ENCODE data around the gene PIP4K2A.
"Not testable (repeated sequence)": the region's sequence is repeated elsewhere in the genome, so short reads cannot be mapped to it uniquely, and the experiment has no call there.

Gene PIP4K2A

DNA sequence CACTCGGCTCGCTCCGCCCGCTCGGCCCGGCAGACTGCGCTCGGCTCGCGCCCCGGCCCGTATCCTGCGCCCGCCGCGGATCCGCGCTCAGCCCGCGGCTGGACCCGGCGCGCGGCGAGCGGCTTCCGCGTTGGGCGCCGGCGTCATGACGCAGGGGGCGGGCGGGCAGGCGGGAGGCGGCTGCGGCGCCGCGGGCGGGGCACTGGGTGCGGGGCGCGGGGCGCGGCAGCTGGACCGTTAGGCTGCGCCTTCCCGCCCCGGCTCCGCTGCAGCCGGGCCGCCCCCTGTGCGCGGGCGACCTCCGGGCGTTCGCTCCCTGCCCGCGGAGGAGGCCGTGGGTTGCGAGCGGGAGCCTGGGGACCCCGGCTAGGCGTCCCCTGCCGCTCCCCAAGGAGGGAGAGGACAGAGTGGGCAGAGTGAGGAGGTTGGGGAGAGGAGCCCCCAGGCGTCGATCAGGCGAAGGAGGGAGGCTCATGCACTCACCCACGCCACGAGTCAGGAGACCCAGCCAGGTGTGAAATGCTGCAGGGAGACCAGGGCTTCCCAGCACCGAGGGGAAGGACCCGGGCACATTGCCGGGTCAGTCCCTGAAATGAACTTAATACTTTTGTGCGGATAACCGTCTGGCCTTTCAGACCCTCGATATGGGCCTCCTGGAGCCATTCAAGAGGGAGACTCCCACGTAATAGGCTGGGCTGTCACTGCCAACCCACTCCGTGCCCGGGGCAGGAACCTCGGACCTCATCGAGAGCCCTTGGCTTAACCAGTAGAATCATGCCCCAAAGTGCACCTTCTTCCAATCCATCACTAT lies at the start of gene PIP4K2A:
TSS of gene PIP4K2A (minus strand) at position 100 of the 811 bp plus-strand sequence. CDS start 252 bp downstream, outside the sequence.
- DNase-seq = peak; percentile 96

DNA sequence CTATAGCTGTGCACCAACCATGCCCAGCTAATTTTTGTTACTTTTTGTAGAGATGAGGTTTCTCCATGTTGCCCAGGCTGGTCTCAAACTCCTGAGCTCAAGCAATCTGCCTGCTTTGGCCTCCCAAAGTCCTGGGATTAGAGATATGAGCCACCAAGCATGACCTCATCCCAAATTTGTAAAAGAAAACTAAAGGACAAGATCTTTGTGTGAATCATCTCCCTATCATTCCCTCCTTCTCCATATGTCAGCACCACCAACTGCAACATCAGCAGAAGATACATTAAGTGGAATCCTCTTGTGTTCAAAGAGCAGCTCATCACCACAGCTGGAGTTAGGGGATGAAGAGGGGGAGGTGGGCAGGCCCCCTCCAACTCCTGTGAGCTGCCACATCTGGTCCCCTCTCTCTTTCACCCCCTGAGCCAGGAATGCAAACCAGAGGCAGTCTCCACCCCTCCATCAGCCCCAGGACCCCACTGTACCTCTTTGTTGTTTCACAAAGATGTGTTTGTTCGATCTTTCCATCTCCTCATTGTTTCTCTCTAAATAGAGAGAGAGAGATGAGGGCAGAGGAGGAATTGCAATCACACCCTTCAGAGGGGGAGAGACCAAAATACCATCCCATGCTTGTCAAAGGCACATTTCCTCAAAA lies 47.3 kb upstream of the PIP4K2A start:
- no peak for DNase-seq

DNA sequence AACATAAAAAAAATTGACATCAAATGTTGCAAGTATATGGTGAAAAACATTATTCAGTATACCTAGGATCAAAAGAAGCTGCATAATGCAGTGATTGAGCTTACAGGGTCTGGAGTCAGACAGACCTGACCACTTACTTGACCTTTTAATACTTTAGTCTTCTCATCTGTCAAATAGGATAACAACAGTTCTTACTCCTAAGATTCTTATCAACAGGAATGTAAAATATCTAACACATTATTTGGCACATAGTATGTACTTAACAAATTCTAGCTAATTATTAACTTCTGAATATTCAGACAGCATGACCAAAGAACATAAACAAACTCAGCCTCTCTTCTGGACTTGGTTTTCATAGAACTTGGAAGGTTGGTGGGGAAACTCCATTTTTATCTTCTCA lies 45.6 kb upstream of the PIP4K2A start:
- DNase-seq = peak; percentile 37

- DNase-seq = no peak
Measured at GRCh38 chr10:22758867-22759266, 44.5 kb upstream of the PIP4K2A start.

DNA sequence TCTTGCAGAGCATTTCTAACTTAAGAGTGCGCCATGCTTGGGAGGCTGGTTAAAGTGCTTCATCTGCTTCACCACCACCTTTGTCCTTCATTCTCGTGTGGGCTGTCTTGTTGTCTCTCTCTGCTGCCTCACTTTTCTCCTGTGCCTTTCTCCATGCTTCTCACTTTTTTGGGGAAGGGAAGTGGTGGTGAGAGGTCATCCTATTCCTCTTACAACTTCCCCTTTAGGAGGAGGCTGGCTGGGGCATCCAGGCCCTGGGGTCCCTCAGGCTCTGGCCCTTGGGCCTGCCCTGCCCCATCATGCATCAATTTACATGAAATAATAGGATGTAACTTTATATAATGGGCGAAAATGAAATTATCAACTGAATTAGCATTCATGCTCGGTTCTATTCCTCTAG lies 39.9 kb upstream of the PIP4K2A start:
- no peak for DNase-seq

DNA sequence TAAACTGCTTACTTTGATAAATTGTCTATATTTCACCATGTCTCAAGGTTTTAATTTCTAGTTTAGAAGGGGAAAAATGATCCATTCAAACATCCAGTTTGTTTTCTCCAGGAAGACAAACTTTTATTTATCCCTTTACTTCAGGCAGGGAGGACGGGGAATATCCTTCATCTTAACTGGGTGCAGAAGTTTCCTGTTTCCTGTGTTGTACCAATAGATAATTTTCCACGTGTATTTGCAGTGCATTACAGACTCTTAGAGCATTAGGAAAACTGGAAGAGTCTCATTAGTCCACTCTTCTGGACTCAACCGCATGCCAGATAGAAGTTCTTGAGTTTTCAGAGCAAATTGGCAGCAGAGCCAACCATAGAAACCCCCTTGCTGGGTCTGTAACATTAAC lies 39.4 kb upstream of the PIP4K2A start:
- DNase-seq = no peak

GRCh38 chr10:22752272-22752889 lies 38.0 kb upstream of the PIP4K2A start:
- DNase-seq = no peak

DNA sequence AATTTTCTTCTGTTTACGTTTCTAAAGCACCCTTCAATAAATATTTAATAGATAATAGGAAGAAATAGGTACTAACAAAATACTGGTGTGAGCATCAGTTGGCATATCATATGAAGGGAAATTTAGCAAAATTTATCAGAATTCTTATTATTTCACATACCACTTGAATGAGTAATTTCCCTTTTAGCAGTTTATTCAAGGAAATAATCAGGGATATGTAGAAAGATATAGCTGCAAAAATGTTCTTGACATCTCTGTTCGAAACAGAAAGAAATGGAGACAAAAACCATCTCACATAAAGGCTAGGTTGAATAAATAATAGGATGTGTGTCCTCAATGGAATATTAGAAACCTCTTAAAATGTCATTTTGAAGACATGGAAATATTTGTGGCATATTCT lies 35.8 kb upstream of the PIP4K2A start:
- DNase-seq = no peak

DNA sequence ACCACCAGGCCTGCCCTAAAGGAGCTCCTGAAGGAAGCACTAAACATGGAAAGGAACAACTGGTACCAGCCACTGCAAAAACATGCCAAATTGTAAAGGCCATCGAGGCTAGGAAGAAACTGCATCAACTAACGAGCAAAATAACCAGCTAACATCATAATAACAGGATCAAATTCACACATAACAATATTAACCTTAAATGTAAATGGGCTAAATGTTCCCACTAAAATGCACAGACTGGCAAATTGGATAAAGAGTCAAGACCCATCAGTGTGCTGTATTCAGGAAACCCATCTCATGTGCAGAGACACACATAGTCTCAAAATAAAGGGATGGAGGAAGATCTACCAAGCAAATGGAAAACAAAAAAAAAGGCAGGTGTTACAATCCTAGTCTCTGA lies 30.5 kb upstream of the PIP4K2A start:
- DNase-seq = not testable (repeated sequence)

- no peak for DNase-seq
Measured at GRCh38 chr10:22742678-22743077, 28.3 kb upstream of the PIP4K2A start.

GRCh38 chr10:22741631-22742030 lies 27.3 kb upstream of the PIP4K2A start:
- not testable (repeated sequence) for DNase-seq

GRCh38 chr10:22740180-22740579 lies 25.8 kb upstream of the PIP4K2A start:
- DNase-seq = peak; percentile 19

- no peak for DNase-seq
Measured at GRCh38 chr10:22737587-22737986, 23.2 kb upstream of the PIP4K2A start.

DNA sequence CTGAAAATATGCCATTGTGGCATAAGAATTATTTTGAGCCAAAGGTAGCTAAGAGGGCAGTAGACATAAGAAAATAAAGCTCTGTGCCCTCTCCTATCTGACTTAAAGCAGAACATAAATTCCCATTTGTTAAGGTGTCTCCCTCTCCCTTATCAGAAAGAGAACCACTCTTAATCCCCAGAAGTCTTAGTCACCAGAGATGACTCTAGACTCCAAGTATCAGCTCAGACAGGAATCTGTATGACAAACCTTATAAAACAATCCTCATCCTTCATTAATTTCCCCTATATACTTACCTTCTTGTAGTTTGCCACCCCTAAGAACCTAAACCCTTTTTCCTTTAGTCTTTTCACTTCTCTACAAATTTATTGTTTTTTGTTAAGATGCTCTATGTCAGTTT lies 21.8 kb upstream of the PIP4K2A start:
- DNase-seq = no peak

DNA sequence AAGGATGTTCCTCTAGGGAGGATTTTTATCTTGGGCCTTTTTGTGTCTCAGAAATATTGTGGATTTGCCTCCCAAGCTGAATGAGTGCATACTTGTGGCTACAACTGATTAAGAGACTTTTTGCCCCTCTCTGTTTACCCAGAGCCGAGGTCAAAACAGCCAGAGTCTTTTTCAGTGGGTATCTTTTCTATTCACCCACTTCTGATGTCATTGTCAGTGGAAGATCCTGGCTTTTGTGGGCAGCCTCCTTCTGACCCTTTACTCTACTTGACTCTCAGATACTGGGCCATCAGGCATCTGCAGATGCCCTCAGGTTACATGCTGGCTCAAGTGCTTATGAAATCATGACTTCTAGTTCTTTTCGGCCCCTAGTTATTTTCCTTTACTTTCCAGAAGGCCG lies 19.6 kb upstream of the PIP4K2A start:
- no peak for DNase-seq

DNA sequence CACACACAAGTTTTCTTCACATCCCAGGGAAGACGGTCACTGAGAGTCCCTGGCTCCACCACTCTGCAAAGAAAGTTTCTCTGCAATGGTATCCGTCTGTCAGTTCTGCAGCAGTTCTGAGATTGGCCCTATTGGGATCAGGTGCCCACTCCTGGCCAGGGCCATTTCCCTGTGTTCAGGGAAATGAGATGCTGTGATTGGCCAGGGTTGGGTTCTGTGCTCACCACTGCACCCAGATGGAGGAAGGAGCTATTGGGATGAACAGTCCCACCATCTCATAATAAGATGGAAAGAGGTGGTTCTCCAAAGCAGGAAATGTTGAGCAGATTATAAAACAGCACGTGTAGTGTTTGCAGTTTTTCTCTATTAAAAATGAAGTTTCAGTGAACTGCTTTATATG lies 13.3 kb upstream of the PIP4K2A start:
- no peak for DNase-seq

DNA sequence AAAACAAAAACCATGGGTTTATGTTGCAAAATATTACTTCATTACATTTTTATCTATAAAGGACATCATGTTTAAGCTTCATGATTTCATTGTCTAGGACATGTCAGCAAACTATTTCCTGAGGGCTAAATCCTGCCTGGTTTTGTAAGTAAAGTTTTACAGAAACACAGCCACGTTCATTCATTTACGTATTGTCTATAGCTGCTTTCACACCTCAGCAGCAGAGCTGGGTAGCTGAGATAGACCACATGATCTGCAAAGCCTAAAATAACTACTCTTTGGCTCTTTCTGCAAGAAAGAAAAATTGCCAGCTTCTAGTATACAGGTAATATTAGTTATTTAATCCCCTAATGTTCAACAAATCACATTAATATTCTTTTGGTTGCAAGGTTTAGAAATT lies 12.7 kb upstream of the PIP4K2A start:
- DNase-seq = no peak

DNA sequence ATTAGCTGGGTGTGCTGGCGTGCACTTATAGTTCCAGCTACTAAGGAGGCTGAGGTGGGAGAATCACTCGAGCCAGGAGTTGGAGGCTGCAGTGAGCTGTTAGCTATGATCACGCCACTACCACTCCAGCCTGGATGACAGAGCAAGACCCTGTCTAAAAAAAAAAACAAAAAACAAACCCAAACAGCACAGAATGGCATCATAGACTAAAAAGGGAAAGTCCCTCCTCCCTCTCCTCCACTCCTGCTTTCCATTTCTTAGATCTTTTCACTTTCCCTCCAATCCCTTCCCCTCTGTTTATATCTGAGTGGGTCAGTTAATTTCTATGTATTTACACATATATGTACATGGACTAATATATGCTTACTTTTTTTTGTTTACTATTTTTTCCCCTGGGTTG lies 10.4 kb upstream of the PIP4K2A start:
- no peak for DNase-seq

DNA sequence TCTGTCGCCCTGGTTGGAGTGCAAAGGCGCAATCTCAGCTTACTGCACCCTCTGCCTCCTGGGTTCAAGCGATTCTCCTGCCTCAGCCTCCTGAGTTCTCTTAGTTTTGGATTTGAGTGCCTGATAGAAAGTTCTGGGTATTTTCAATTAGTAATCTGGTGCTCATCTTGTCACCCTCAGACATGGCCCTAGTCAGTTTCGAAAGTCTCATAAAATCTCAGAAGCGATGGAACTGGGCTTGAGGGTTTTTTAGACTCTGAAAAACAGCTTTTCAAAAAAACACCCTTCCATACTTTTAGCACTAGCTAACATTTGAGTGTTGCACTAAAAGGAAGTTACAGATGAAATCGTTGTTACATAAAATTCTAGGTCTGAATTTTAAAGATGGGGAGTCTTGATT lies 9.4 kb upstream of the PIP4K2A start:
- no peak for DNase-seq

- DNase-seq = no peak
Measured at GRCh38 chr10:22723343-22723779, 9.0 kb upstream of the PIP4K2A start.

- DNase-seq = no peak
Measured at GRCh38 chr10:22722626-22723169, 8.3 kb upstream of the PIP4K2A start.

DNA sequence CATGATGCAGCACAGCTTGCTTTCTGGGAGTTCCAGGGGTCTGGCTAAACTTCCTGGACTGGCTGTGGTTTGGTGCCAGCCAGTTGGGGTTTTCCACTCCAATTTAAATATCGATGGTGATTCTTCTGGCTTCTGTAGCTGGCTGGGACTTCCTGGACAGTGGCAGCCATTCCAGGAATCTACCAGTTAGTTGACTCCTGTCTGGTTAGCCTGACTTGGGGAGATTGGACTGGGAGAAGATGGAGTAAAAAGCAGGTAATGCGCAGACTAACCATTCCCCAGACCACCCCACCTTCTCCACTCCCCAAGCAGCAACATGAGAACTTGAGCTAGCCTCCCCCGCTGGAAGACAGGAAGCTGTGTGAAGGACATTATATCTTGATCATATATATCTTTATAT lies 6.3 kb upstream of the PIP4K2A start:
- DNase-seq = no peak

DNA sequence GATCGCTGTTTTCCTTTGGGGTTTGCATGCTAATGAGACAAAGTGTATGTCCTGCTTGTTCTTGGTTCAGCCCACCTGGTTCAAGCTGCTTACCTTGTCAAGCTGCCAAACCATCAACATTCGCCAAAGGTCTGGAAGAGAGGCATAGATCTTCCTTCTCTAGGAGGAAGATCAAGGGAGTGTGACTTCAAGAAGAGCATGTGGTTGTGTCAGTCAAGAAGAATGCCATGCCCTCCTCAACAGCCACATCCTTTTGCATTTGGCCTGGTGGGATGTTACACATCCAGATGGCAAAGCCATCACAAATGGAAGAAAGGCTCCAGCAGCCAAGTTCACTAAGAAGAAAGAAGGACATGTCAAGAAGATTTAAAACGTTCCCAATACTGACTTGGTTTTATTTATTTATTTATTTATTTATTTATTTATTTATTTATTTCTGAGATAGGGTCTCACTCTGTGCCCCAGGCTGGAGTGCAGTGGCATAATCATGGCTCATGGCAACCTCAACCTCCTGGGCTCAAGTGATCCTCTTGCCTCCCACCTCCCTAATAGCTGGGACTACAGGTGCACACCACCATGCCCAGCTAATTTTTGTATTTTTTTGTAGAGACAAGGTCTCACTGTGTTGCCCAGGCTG lies 5.1 kb upstream of the PIP4K2A start:
- DNase-seq = no peak

Measured in DMS53 (cell line).